Uterus (tissue), 2 donors: Measurements from ENCODE around the gene TIPARP.

Experiments used
- CTCF ChIP-seq, 4 experiments: fragments of 200-600 bp in 2 of 4; fragments of 450-650 bp in 2 of 4; sonication (generic) in 2 of 4; IDR thresholded peaks; one replicate each; pipeline ENCODE4 v1.5.1; 2016 to 2019; ENCODE audit warnings: antibody characterized with exemption in 4 of 4, mild to moderate bottlenecking in 2 of 4, moderate library complexity in 1 of 4
- POLR2A ChIP-seq, 2 donors: fragments of 450-650 bp; IDR thresholded peaks; one replicate each; pipeline ENCODE4 v1.6.1; 2016; ENCODE audit warnings: antibody characterized with exemption in 2 of 2, mild to moderate bottlenecking in 1 of 2, moderate library complexity in 1 of 2

GRCh38 chr3:156659260-156659659 is 15.1 kb upstream of the TIPARP start:
- TF ChIP-seq CTCF (IDR thresholded peaks at IDR 0.05) = no peak
- TF ChIP-seq POLR2A (IDR thresholded peaks at IDR 0.05) = no peak
